ENCODE data around the gene MAN1C1. TPM values are rescaled to one million over a fixed set of nuclear protein-coding genes. Genes with fewer than 3 reads are reported as not detected.

The MAN1C1 gene
- total and polyA plus RNA-seq, 2 donors (not counting 3 experiments of a cell fraction or from before 2014, with no cell fraction given): 1.5 to 4.0 TPM

- H3K9me3 ChIP-seq (replicated peaks; ENCODE audit: control insufficient read depth, insufficient read depth, low read length): no peaks in the 10 kb centered on the region
Observed at GRCh38 chr1:25727088-25727487, 110.5 kb downstream of the MAN1C1 start.

More at GRCh38 chr1:25727088-25727487, 110.5 kb downstream of the MAN1C1 start:
- no TSS peak for BruUV-seq (replicated peaks)
- POLR2A ChIA-PET: no interaction called here
- intact Hi-C loops (cut with micrococcal nuclease): no loop called here
- H3K9ac ChIP-seq (replicated peaks; ENCODE audit: extremely low read depth, insufficient read depth, low read length): no peak overlapping the region
- no peaks in the 10 kb centered on the region for H3K9me1 ChIP-seq (replicated peaks; ENCODE audit: control insufficient read depth, extremely low read depth, insufficient read depth, low read length)
- H3K27ac ChIP-seq (ENCODE audit: insufficient read depth, low read depth, low read length): no peak overlapping the region
- no peak overlapping the region for H2AFZ ChIP-seq (ENCODE audit: low read depth, low read length)
- H3K27me3 ChIP-seq (ENCODE audit: control insufficient read depth in 2 of 2, insufficient read depth in 2 of 2, low read length in 2 of 2): peaks cover 0 to 11% of the 10 kb centered on the region in 2 experiments
- no peak overlapping the region for H3K4me3 ChIP-seq (replicated peaks in 1 of 3; ENCODE audit: insufficient read depth in 1 of 3, low read depth in 1 of 3, low read length in 3 of 3)
- H3K36me3 ChIP-seq (ENCODE audit: control insufficient read depth in 2 of 2, extremely low read depth in 1 of 2, insufficient read depth in 2 of 2, low read length in 2 of 2): no peaks in the 10 kb centered on the region
- CTCF ChIA-PET: no interaction called here
- DNase-seq (ENCODE audit: low read depth, low spot score): no peak
- H4K20me1 ChIP-seq (replicated peaks; ENCODE audit: control insufficient read depth, extremely low read depth, insufficient read depth, low read length): no peaks in the 10 kb centered on the region
- no peaks in the 10 kb centered on the region for H3K4me1 ChIP-seq (ENCODE audit: control insufficient read depth, extremely low read depth, insufficient read depth, low read length)
- TF ChIP-seq MYC (IDR thresholded peaks at IDR 0.05; ENCODE audit: low read depth, low read length): no peak
- TF ChIP-seq GATA2 (IDR thresholded peaks at IDR 0.05; ENCODE audit: insufficient read depth, insufficient read length, low read depth, low read length): no peak
- no peak for TF ChIP-seq FOS (IDR thresholded peaks at IDR 0.05; ENCODE audit: borderline replicate concordance, insufficient read depth, low read length)
- TF ChIP-seq, protein P1, sequence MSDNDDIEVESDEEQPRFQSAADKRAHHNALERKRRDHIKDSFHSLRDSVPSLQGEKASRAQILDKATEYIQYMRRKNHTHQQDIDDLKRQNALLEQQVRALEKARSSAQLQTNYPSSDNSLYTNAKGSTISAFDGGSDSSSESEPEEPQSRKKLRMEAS (IDR thresholded peaks at IDR 0.05; ENCODE audit: insufficient read depth, insufficient read length): no peak
- no peak for TF ChIP-seq POLR2AphosphoS5 (IDR thresholded peaks at IDR 0.05; ENCODE audit: insufficient read depth, low read depth, low read length)
- no peak for TF ChIP-seq EZH2 (IDR thresholded peaks at IDR 0.05; ENCODE audit: borderline replicate concordance, low read depth, low read length, severe bottlenecking)
- TF ChIP-seq CTCF (IDR thresholded peaks at IDR 0.05; ENCODE audit: extremely low read depth in 1 of 2, insufficient read depth in 1 of 2, low read depth in 1 of 2, low read length in 2 of 2): no peak
- no peak for TF ChIP-seq POLR2A (IDR thresholded peaks at IDR 0.05; ENCODE audit: low read depth, low read length)
- no peak for TF ChIP-seq JUN (IDR thresholded peaks at IDR 0.05; ENCODE audit: borderline replicate concordance, insufficient read depth, insufficient read length, low read depth)
- no peak overlapping the region for H3K4me2 ChIP-seq (ENCODE audit: insufficient read depth, low read length)
- no peak for FAIRE-seq
- dilution Hi-C loops (cut with MboI; ENCODE audit: extremely low pct_ligation_motif_present, low sequenced_read_pairs): no loop called here
- H3K79me2 ChIP-seq (ENCODE audit: control insufficient read depth, insufficient read depth, low read length): no peaks in the 10 kb centered on the region

All from endothelial cell of umbilical vein (primary cell).